HCT116 (cell line): ENCODE data around the gene RNF220. TPM values are rescaled to one million over a fixed set of nuclear protein-coding genes. Genes with fewer than 3 reads are reported as not detected.

Source experiments
- ATAC-seq: fragments of 200-7000 bp; cut with Tn5 transposase; 2 replicates; pipeline ENCODE4 v1.9.1; 2020; ENCODE audit warnings: mild to moderate bottlenecking, moderate library complexity
- BruUV-seq: library from RNA; stranded (reverse); fragments of 400-500 nt; replicated peaks from 2 replicates; lab custom pipeline; 2021; lab: Mats Ljungman, UMichigan
- CTCF ChIA-PET: fragments of 300-600 bp; sonication (Branson Sonifier 250); formaldehyde crosslinking; loops from one replicate; lab custom pipeline; 2021; ENCODE audit warnings: antibody characterized with exemption; lab: Charles Lee
- POLR2A ChIA-PET: fragments of 300-600, 350-600 bp; sonication (Branson Sonifier 250); formaldehyde crosslinking; loops from one replicate; lab custom pipeline; 2021; ENCODE audit warnings: antibody characterized with exemption; lab: Charles Lee
- RAD21 ChIA-PET, 2 experiments: fragments of 300-600 bp; sonication (Branson Sonifier 250); formaldehyde crosslinking; loops; one replicate each; lab custom pipeline; 2023; ENCODE audit warnings: low total read pairs in 2 of 2; ENCODE audit not compliant: uncharacterized antibody in 2 of 2, unreplicated experiment in 2 of 2, low non-redundant PET in 1 of 2; lab: Charles Lee
- DNase-seq: peaks from one replicate; pipeline ENCODE4 v3.0.0-alpha.2; 2010; ENCODE audit warnings: low read depth, low spot score
- H2AFZ ChIP-seq: fragments of 200-600 bp; shearing (Covaris generic), sonication (generic); 2 replicates; pipeline ENCODE4 v1.6.1; 2017; ENCODE audit warnings: low read depth, mixed run types, mixed read lengths, antibody characterized with exemption, low read length; ENCODE audit not compliant: poor library complexity, severe bottlenecking
- H3K27ac ChIP-seq: 2 replicates; pipeline ENCODE4 v1.5.1; 2012; ENCODE audit warnings: low read depth, low read length
- H3K27me3 ChIP-seq: fragments of 200-600 bp; sonication (generic); 2 replicates; pipeline ENCODE4 v1.6.1; 2016; ENCODE audit warnings: mixed run types, low read length, mixed read lengths; ENCODE audit not compliant: insufficient read depth
- H3K36me3 ChIP-seq, 2 experiments: fragments of 200-500 bp in 1 of 2; fragments of 200-600 bp in 1 of 2; sonication (Bioruptor generic) in 1 of 2; sonication (generic) in 1 of 2; 2 replicates each; pipeline versions ENCODE4 v1.5.1 to v1.6.1; 2014 to 2016; ENCODE audit warnings: low read length in 2 of 2, inconsistent platforms in 1 of 2, mixed read lengths in 1 of 2, mixed run types in 1 of 2; ENCODE audit not compliant: insufficient read depth in 2 of 2, control insufficient read depth in 1 of 2
- H3K4me1 ChIP-seq, 2 experiments: fragments of 200-600 bp in 1 of 2; sonication (generic) in 1 of 2; 2 replicates each; pipeline versions ENCODE4 v1.5.1 to v1.6.1; 2012 to 2017; ENCODE audit warnings: low read length in 2 of 2, inconsistent platforms in 1 of 2, mild to moderate bottlenecking in 1 of 2, mixed read lengths in 1 of 2, mixed run types in 1 of 2, moderate library complexity in 1 of 2; ENCODE audit not compliant: insufficient read depth in 2 of 2, control insufficient read depth in 1 of 2
- H3K4me2 ChIP-seq: fragments of 200-600 bp; sonication (generic); 2 replicates; pipeline ENCODE4 v1.6.1; 2017; ENCODE audit warnings: mixed run types, low read length, mixed read lengths
- H3K4me3 ChIP-seq, 2 experiments: fragments of 200-600 bp in 1 of 2; sonication (generic) in 1 of 2; replicated peaks in 1 of 2; 2 replicates each; pipeline ENCODE4 v1.5.1; 2011 to 2016; ENCODE audit warnings: low read length in 2 of 2, control low read depth in 1 of 2, low read depth in 1 of 2, mild to moderate bottlenecking in 1 of 2, mixed read lengths in 1 of 2, mixed run types in 1 of 2
- H3K79me2 ChIP-seq: fragments of 200-600 bp; sonication (generic); 2 replicates; pipeline ENCODE4 v1.6.1; 2017; ENCODE audit warnings: mild to moderate bottlenecking, mixed run types, low read length, moderate library complexity, mixed read lengths; ENCODE audit not compliant: insufficient read depth
- H3K9ac ChIP-seq: fragments of 200-600 bp; sonication (generic); 2 replicates; pipeline ENCODE4 v1.6.1; 2016; ENCODE audit warnings: low read length, mixed read lengths
- H3K9me2 ChIP-seq: fragments of 200-600 bp; sonication (generic), shearing (Covaris generic); 2 replicates; pipeline ENCODE4 v1.6.1; 2017; ENCODE audit warnings: mixed run types, mild to moderate bottlenecking, moderate library complexity; ENCODE audit not compliant: insufficient read depth
- H3K9me3 ChIP-seq, 2 experiments: fragments of 200-500 bp in 1 of 2; fragments of 200-600 bp in 1 of 2; sonication (Bioruptor generic) in 1 of 2; sonication (generic) in 1 of 2; 2 replicates each; pipeline ENCODE4 v1.6.1; 2014 to 2017; ENCODE audit warnings: low read length in 2 of 2, mixed read lengths in 2 of 2, inconsistent platforms in 1 of 2, low read depth in 1 of 2, mild to moderate bottlenecking in 1 of 2, mixed run types in 1 of 2, moderate library complexity in 1 of 2; ENCODE audit not compliant: control insufficient read depth in 1 of 2, insufficient read depth in 1 of 2
- H4K20me1 ChIP-seq: fragments of 200-600 bp; sonication (generic), shearing (Covaris generic); 2 replicates; pipeline ENCODE4 v1.6.1; 2017; ENCODE audit warnings: mixed run types, mild to moderate bottlenecking, moderate library complexity; ENCODE audit not compliant: insufficient read depth
- CBX3 ChIP-seq: IDR thresholded peaks from 2 replicates; pipeline ENCODE4 v1.6.1; 2012; ENCODE audit warnings: low read depth
- CEBPB ChIP-seq: IDR thresholded peaks from 2 replicates; pipeline ENCODE4 v1.6.1; 2012; ENCODE audit warnings: low read depth
- CTCF ChIP-seq, 3 experiments: fragments of 200-600 bp in 1 of 3; sonication (generic) in 1 of 3; IDR thresholded peaks in 2 of 3; conservative IDR thresholded peaks in 1 of 3; 2 replicates each; pipeline ENCODE4 v1.5.1; 2012 to 2017; ENCODE audit warnings: low read depth in 2 of 3, low read length in 2 of 3, antibody characterized with exemption in 1 of 3, borderline replicate concordance in 1 of 3, control low read depth in 1 of 3, mild to moderate bottlenecking in 1 of 3, mixed read lengths in 1 of 3, mixed run types in 1 of 3, moderate library complexity in 1 of 3; ENCODE audit not compliant: insufficient read depth in 1 of 3
- EZH2 ChIP-seq: fragments of 200-600 bp; sonication (generic); IDR thresholded peaks from 2 replicates; pipeline ENCODE4 v1.6.1; 2017; ENCODE audit warnings: antibody characterized with exemption, mixed run types
- EZH2phosphoT487 ChIP-seq: fragments of 200-600 bp; IDR thresholded peaks from 2 replicates; pipeline ENCODE4 v1.6.1; 2018; ENCODE audit warnings: antibody characterized with exemption, borderline replicate concordance
- JUND ChIP-seq: IDR thresholded peaks from 2 replicates; pipeline ENCODE4 v1.6.1; 2012
- POLR2A ChIP-seq: IDR thresholded peaks from 2 replicates; pipeline ENCODE4 v1.7.0; 2011; ENCODE audit warnings: borderline replicate concordance; ENCODE audit not compliant: insufficient read depth, insufficient read length; ENCODE audit errors: extremely low read depth
- RAD21 ChIP-seq: IDR thresholded peaks from 2 replicates; pipeline ENCODE4 v1.6.1; 2012; ENCODE audit warnings: low read depth, mild to moderate bottlenecking
- SP1 ChIP-seq: IDR thresholded peaks from 2 replicates; pipeline ENCODE4 v1.6.1; 2012; ENCODE audit warnings: low read depth
- ZBTB33 ChIP-seq: IDR thresholded peaks from 2 replicates; pipeline ENCODE4 v1.6.1; 2011; ENCODE audit warnings: mild to moderate bottlenecking, low read length, moderate library complexity; ENCODE audit not compliant: insufficient replicate concordance; ENCODE audit errors: extremely low read depth
- ZNF274 ChIP-seq: fragments of 200-500 bp; sonication (Bioruptor generic); IDR thresholded peaks from 2 replicates; pipeline ENCODE4 v1.6.1; 2014; ENCODE audit warnings: mild to moderate bottlenecking, low read depth, low read length, inconsistent platforms
- intact Hi-C: fragments of 100-400 bp; cut with micrococcal nuclease; formaldehyde crosslinking; loops from 2 replicates; pipeline ENCODE4 v1.10.0; 2022
- total RNA-seq: library from RNA; stranded (reverse); gene quantifications from one replicate; pipeline ENCODE4 v1.2.1, GENCODE V29; 2021; ENCODE audit not compliant: unreplicated experiment

Gene RNF220
- total RNA-seq, 1 experiment from 2014 or later, result 84.5 TPM

- Histone ChIP-seq H3K9ac (no peak overlapping the region), H3K4me3 (no peak overlapping the region), H4K20me1 (no peaks in the 10 kb centered on the region), H3K36me3 (no peaks in the 10 kb centered on the region), H2AFZ (no peak overlapping the region), H3K27me3 (peaks cover 13% of the 10 kb centered on the region; the same call in 1 of the 2 replicates), H3K27ac (no peak overlapping the region), H3K9me2 (no peaks in the 10 kb centered on the region), H3K79me2 (no peaks in the 10 kb centered on the region), H3K4me1 (no peaks in the 10 kb centered on the region), H3K9me3 (no peaks in the 10 kb centered on the region), H3K4me2 (no peak overlapping the region)
- intact Hi-C loops, result no loop called here
- no peak for TF ChIP-seq EZH2
- TF ChIP-seq EZH2phosphoT487, result no peak
- no peak for TF ChIP-seq CEBPB
- CTCF ChIA-PET, result interaction anchor here (2.6 kb wide), 1 partner anchor 9 kb away, joined by 14 read pairs; no protein-coding TSS in a partner anchor
- POLR2A ChIA-PET, result no interaction called here
- RAD21 ChIA-PET, result no interaction called here
- ATAC-seq (no peak), DNase-seq (no peak)
- no TSS peak for BruUV-seq
Measured at GRCh38 chr1:44581205-44581604, 176.2 kb downstream of the RNF220 start.

- no TSS peak for BruUV-seq
- H4K20me1 ChIP-seq, result no peaks in the 10 kb centered on the region
- RAD21 ChIA-PET, result no interaction called here
- POLR2A ChIA-PET, result no interaction called here
- no peak overlapping the region for H2AFZ ChIP-seq
- CTCF ChIA-PET, result interaction anchor here (1.2 to 1.9 kb wide), 2 partner anchors 11 to 206 kb away, joined by 3 to 10 read pairs; no protein-coding TSS in a partner anchor
- H3K4me1 ChIP-seq, result peaks cover 0 to 8% of the 10 kb centered on the region in 2 experiments; a peak in 2 of 4 replicates
- H3K9me3 ChIP-seq, result no peaks in the 10 kb centered on the region
- H3K27me3 ChIP-seq, result peaks cover 18% of the 10 kb centered on the region; the same call in 1 of the 2 replicates
- no peaks in the 10 kb centered on the region for H3K79me2 ChIP-seq
- no peaks in the 10 kb centered on the region for H3K9me2 ChIP-seq
- H3K4me2 ChIP-seq, result no peak overlapping the region
- H3K36me3 ChIP-seq, result no peaks in the 10 kb centered on the region
- TF ChIP-seq ZBTB33 (no peak), CEBPB (no peak), ZNF274 (no peak), POLR2A (no peak), CTCF (IDR thresholded peaks at IDR 0.05 in 2 of 3, conservative IDR thresholded peaks at IDR 0.05 in 1 of 3; ENCODE audit: borderline replicate concordance in 1 of 3, insufficient read depth in 1 of 3, low read depth in 2 of 3, low read length in 2 of 3) (no peak), JUND (no peak), CBX3 (no peak), RAD21 (no peak), SP1 (no peak)
- intact Hi-C loops, result no loop called here
- DNase-seq (no peak), ATAC-seq (peak; percentile 30; the same call in 1 of the 2 replicates)
- no peak overlapping the region for H3K4me3 ChIP-seq
- H3K27ac ChIP-seq, result no peak overlapping the region
- H3K9ac ChIP-seq, result no peak overlapping the region
Measured at GRCh38 chr1:44584167-44584566, 179.1 kb downstream of the RNF220 start.
